ENCODE results near the gene HOPX.
"Not testable (repeated sequence)": the region's sequence is repeated elsewhere in the genome, so short reads cannot be mapped to it uniquely, and the experiment has no call there.

The HOPX gene

DNA sequence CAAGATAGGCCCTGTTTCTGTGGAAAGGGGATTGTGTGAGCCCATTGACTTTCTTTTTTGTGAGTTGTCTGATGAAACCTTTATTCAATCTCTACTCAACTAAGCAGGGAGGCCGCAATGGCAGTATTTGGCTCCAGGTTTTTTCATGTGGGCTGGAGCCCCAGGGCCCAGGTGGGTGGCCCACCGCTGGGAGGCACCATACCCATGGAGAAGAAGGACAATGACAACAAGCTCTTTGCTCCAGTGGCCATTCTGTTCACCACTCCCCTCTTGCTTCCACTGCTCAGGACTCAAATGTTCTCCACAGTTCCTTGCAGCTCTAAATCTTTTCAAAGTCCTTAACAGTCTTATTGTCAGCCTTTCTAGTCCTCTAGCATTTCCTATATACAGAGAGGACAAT lies 54.1 kb downstream of the HOPX start:
- no peak for DNase-seq (ENCODE audit: low read depth)

DNA sequence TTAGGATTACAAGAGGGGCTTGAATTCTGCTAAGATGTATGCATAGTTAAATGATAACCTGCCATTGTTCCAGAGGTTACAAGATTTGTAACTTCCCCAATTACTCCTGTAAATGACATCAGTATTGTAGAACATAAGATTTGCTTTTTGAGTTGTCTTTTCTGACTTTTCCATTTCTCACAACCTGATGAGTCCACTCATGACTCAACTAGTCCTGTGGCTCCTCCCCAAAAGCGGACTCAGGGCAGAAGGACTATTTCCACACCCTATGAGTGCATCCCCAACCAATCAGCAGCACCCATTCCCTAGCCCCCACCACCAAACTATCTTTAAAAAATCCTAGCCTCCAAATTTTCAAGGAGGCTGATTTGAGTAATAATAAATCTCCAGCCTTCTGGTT lies 54.7 kb downstream of the HOPX start:
- no peak for DNase-seq (ENCODE audit: low read depth)

DNA sequence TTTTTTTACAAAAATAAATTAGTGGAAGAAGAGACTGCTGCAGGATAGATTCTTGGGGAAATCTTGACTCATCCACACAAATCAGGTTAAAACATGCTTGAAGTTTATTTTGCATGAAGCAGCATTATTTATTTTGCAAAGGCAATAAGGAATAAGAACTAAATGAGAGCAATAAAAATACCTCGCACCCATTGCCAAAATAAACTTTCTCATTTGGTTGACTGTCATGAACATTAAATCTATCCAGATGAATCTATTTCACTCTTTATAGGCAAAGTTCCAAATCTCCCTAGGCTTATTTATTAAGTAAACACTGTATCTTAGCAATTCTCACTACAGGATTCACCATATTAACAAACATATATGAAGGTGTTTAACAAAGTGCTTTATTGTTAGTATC lies 58.9 kb downstream of the HOPX start:
- DNase-seq (ENCODE audit: low read depth) = no peak

DNA sequence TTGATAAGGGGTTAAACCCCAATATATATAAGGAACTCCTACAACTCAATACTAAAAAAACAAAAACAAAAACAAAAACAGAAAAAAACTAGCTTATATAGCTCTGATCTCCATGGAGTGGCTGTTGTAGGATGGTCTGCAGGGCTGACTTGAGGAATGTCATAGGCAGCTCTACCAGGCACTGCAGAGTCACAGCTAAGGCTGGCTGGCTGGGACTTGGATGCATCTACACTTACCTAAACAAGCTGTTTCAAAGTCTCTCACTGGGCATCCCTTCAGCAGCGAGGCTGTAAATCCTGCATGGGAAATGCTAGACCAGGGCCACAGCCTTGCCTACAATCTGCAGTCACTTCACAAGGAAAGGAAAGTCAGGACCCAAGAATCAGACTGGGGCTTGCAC lies 61.3 kb downstream of the HOPX start:
- DNase-seq (ENCODE audit: low read depth) = no peak

DNA sequence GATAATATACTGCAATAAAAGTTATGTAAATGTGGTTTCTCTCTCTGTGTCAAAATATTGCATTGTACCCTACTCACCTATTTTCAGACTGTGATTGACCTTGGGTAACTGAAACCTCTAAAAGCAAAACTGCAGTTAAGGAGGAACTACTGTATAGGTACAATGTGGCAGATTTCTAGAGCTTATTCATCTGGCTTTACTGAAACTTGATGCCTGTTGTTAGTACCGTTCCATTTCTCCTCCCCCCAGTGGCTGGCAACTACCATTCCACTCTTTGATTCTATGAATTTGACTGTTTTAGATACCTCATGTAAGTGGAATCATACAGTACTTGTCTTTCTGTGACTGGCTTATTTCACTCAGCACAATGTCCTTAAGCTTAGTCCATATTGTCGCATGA lies 61.9 kb downstream of the HOPX start:
- DNase-seq (ENCODE audit: low read depth) = no peak

DNA sequence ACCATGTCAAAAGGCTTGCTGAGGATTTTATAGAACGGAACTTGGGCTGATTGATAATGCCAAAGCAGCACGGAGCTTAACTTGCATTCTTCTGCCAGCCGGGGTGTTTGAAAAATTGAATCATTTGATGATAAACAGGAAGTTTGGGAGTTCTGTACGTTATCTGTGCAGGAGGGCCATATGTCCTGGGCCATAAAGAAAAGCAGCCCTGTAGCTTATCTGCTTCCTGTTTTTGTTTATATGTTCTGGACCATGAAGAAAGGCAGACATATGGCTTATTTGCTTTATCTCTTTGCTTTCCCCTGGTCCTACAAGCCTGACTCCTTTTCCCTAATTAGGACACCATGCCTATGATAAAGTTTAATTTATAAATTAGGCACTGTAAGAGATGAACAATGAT lies 62.4 kb downstream of the HOPX start:
- no peak for DNase-seq (ENCODE audit: low read depth)

DNA sequence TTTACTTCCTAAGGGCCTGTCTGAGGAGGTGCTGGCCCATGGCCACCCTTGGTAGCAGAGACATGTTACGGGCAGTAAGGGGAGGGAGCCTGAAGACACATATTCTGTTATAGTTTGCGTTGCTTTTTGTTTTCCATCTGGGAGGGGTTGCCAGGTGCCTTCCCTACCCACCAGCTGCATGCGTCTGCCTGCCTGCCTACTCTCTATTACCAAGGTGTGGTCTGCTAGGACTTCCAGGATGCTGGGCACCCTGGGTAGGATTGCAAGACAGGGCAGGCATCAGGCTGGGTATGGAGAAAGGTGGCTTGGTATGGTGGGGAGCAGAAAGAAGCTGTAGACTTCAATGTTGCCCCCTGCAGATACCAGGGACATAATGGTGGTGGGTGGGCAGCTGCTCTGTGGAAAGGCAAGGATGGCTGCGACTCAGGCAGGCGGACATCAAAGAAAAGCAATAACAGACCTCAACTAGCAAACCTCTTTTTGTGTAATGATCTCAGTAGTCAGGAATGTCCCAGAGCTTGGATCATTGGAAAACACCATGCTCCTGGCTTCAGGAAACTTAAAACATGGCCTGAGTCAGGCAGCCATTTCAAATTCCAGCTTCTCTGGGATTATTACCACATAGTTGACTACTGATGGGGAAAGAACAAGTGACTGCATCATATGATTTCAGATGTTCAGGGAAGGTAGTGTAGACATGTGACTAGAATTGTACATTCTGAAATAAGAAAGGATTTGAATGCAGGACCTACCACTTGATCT lies 67.8 kb downstream of the HOPX start:
- no peak for DNase-seq (ENCODE audit: low read depth)

DNA sequence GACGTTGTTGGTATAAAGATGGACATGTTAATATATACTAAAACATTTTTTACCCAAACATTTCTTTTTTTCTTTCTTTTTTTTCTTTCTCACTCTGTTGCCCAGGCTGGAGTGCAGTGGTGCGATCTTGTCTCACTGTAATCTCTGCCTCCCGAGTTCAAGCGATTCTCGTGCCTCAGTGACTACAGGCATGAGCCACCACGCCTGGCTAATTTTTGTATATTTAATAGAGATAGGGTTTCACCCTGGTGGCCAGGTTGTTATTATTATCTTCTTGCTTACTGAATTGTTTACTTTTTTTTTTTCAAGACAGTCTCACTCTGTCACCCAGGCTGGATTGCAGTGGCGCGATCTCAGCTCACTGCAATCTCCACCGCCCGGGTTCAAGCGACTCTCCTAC lies 68.8 kb downstream of the HOPX start:
- DNase-seq (ENCODE audit: low read depth) = no peak

DNA sequence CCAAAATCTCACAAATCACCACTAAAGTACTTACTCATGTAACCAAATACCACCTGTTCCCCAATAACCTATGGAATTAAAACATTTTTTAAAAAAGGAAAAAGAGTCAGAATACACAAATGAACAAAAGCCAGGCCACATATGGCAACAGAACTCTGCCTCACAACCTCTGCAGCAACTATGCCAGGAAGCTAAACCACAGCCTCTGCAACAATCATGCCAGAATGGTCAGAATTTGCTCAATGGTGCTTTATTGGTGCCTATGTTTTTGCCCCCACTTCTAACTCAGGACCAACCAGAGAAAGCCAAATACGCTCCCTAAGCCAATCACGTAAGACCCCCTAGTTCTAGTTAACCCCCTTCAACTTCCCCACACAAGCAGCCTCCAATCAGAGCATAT lies 69.6 kb downstream of the HOPX start:
- DNase-seq (ENCODE audit: low read depth) = no peak

DNA sequence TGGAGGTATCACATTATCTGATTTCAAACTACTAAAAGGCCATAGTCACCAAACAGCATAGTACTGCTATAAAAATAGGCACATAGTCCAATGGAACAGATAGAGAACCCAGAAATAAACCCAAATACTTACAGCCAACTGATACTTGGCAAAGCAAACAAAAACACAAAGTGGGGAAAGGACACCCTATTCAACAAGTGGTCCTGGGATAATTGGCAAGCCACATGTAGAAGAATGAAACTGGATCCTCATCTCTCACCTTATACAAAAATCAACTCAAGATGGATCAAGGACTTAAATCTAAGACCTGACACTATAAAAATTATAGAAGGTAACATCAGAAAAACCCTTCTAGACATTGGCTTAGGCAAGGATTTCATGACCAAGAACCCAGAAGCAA lies 70.9 kb downstream of the HOPX start:
- DNase-seq (ENCODE audit: low read depth) = not testable (repeated sequence)

DNA sequence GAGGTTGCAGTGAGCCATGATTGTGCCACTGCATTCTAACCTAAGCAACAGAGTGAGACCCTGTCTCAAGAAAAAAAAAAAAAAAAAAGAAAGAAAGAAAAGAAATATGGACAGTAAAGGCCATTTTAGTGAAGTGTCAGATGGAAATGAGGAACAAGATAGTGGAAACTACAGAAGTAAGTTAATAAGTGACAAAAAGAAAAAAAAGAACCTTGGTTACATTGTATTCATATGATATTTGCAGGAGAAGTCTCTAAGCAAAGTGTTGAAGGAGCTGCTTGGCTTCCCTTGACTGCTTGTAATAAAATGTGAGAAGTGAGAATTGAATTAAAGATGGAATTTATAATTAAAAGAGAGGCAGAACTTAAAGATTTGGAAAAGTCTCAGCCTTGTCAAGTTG lies 73.2 kb downstream of the HOPX start:
- no peak for DNase-seq (ENCODE audit: low read depth)

DNA sequence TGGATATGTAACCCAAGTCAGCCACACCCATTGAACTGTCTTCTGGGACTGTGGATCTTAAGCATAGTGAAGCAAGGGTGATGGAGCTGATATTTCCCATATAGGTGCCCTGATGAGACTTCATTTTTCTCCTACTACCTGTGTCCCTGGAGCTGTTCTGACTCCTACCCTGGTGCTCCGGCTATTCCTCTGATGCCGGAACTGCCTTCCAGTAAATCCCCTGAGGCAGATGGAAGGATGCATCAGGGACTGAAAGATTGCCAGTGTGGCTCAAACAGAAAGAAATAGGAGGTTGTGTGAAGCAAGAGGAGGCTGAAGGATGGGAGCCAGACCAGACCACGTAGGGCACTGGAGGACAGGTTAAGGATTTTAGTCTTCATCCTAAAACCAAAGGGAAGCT lies 74.7 kb downstream of the HOPX start:
- no peak for DNase-seq (ENCODE audit: low read depth)

DNA sequence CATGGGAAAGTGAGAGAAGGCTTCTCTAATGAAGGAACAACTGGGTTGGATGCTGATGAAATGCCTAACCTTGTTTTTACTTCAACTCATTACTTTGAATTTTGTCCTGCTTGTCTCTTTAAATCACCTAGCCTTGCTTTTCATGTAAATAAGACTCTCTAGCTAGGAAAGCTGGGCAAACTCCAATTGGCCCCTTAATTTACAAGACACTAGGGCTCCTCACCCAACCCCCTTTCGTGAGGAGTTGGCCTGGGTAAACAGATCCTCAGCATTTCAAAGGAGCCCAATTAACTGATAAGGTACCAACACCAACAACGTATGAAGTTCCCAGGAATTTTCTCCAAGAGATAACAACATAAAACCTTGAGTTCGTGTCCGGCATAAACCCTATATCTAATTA lies 75.6 kb downstream of the HOPX start:
- not testable (repeated sequence) for DNase-seq (ENCODE audit: low read depth)

DNA sequence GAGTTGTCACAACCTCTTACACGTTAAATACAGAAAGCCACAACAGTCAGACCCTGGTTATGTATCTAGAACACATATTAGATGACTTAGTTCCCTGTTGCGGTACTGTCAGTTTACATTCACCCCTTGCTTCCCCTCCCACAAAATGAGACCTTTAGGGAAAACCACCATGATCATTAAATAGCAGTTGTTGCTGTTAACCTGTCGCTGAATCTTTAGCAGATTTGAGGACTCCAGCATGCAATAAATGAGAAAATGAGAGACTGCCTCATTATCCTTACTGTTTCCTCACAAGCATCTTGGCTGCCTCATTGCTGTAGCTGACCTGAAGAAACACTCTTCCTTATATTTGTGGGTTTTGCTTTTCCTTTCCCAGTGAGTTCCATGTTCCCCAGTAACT lies 77.8 kb downstream of the HOPX start:
- no peak for DNase-seq (ENCODE audit: low read depth)

Measured in activated T-helper 1 cell treated with Interleukin-2 at 50 U/mL for 16 hours (primary cell).